Measurements from ENCODE around the gene PARN.
"Not testable (repeated sequence)": the region's sequence is repeated elsewhere in the genome, so short reads cannot be mapped to it uniquely, and the experiment has no call there.

PARN gene

GRCh38 chr16:14428043-14428442 is 202.0 kb downstream of the PARN start:
- no peak for DNase-seq

GRCh38 chr16:14427371-14427948 is 202.6 kb downstream of the PARN start:
- DNase-seq, result no peak

GRCh38 chr16:14424595-14424994 is 205.5 kb downstream of the PARN start:
- DNase-seq, result no peak

- DNase-seq, result no peak
Measured at GRCh38 chr16:14423344-14423743, 206.7 kb downstream of the PARN start.

- no peak for DNase-seq
Measured at GRCh38 chr16:14420721-14421488, 209.2 kb downstream of the PARN start.

- not testable (repeated sequence) for DNase-seq
Measured at GRCh38 chr16:14420243-14420642, 209.8 kb downstream of the PARN start.

GRCh38 chr16:14419817-14420216 is 210.2 kb downstream of the PARN start:
- DNase-seq, result no peak

- no peak for DNase-seq
Measured at GRCh38 chr16:14418795-14419225, 211.2 kb downstream of the PARN start.

GRCh38 chr16:14416184-14416583 is 213.9 kb downstream of the PARN start:
- DNase-seq, result no peak

GRCh38 chr16:14415291-14415690 is 214.8 kb downstream of the PARN start:
- DNase-seq, result no peak

- DNase-seq, result no peak
Measured at GRCh38 chr16:14409563-14409962, 220.5 kb downstream of the PARN start.

GRCh38 chr16:14407786-14408399 is 222.2 kb downstream of the PARN start:
- DNase-seq, result no peak

- DNase-seq, result no peak
Measured at GRCh38 chr16:14405611-14406537, 224.2 kb downstream of the PARN start.

- DNase-seq, result not testable (repeated sequence)
Measured at GRCh38 chr16:14403001-14403389, 227.1 kb downstream of the PARN start.

- not testable (repeated sequence) for DNase-seq
Measured at GRCh38 chr16:14402114-14403000, 227.7 kb downstream of the PARN start.

- DNase-seq, result not testable (repeated sequence)
Measured at GRCh38 chr16:14401711-14402061, 228.4 kb downstream of the PARN start.

GRCh38 chr16:14400978-14401710 is 228.9 kb downstream of the PARN start:
- not testable (repeated sequence) for DNase-seq

GRCh38 chr16:14400285-14400977 is 229.6 kb downstream of the PARN start:
- no peak for DNase-seq

GRCh38 chr16:14399378-14400284 is 230.4 kb downstream of the PARN start:
- DNase-seq, result no peak
